Endodermal cell (in vitro differentiated cells): ENCODE measurements around the gene COL18A1. TPM values are rescaled to one million over a fixed set of nuclear protein-coding genes. Genes with fewer than 3 reads are reported as not detected.
A peak's percentile ranks its signal among the peaks of the same experiment; 100 is the strongest.

Experiments used
- DNase-seq: peaks from one replicate; pipeline ENCODE4 v3.0.0-alpha.2; 2017
- H3K27ac ChIP-seq: 2 replicates; pipeline ENCODE4 v1.5.1; 2013; ENCODE audit warnings: mild to moderate bottlenecking, low read depth, low read length, moderate library complexity
- H3K27me3 ChIP-seq: 2 replicates; pipeline ENCODE4 v1.6.1; 2013; ENCODE audit warnings: mild to moderate bottlenecking, low read length, moderate library complexity; ENCODE audit not compliant: insufficient read depth, control insufficient read depth, poor library complexity, severe bottlenecking
- H3K36me3 ChIP-seq: 2 replicates; pipeline ENCODE4 v1.7.0; 2013; ENCODE audit warnings: mild to moderate bottlenecking, low read length, moderate library complexity; ENCODE audit not compliant: control insufficient read depth, insufficient read depth
- H3K4me1 ChIP-seq: one replicate; pipeline ENCODE4 v1.7.0; 2013; ENCODE audit warnings: low read length; ENCODE audit not compliant: control insufficient read depth, insufficient read depth
- H3K4me3 ChIP-seq: 2 replicates; pipeline ENCODE4 v1.5.1; 2013; ENCODE audit warnings: mild to moderate bottlenecking, low read length, moderate library complexity
- H3K9ac ChIP-seq: 2 replicates; pipeline ENCODE4 v1.6.1; 2013; ENCODE audit warnings: mild to moderate bottlenecking, low read length, moderate library complexity; ENCODE audit not compliant: poor library complexity, severe bottlenecking; ENCODE audit errors: extremely low read depth
- H3K9me3 ChIP-seq: 2 replicates; pipeline ENCODE4 v1.6.1; 2013; ENCODE audit warnings: mild to moderate bottlenecking, low read length, moderate library complexity; ENCODE audit not compliant: control insufficient read depth
- H3K27ac Mint-ChIP-seq: 2 replicates; pipeline ENCODE4 v1.8.0; 2020; ENCODE audit warnings: mixed read lengths
- H3K27me3 Mint-ChIP-seq: 2 replicates; pipeline ENCODE4 v1.8.0; 2021; ENCODE audit warnings: mild to moderate bottlenecking, mixed read lengths; ENCODE audit not compliant: insufficient read depth
- H3K36me3 Mint-ChIP-seq: 2 replicates; pipeline ENCODE4 v1.8.0; 2020; ENCODE audit warnings: low read depth, mixed read lengths
- H3K4me1 Mint-ChIP-seq: 2 replicates; pipeline ENCODE4 v1.8.0; 2020; ENCODE audit warnings: mixed read lengths
- H3K4me3 Mint-ChIP-seq: 2 replicates; pipeline ENCODE4 v1.8.0; 2020; ENCODE audit warnings: mild to moderate bottlenecking, moderate library complexity, mixed read lengths
- H3K9me3 Mint-ChIP-seq: 2 replicates; pipeline ENCODE4 v1.8.0; 2020; ENCODE audit warnings: mild to moderate bottlenecking, mixed read lengths
- CTCF ChIP-seq: fragments of 200-600 bp; sonication (generic); conservative IDR thresholded peaks from 2 replicates; pipeline ENCODE4 v1.5.0; 2021; ENCODE audit warnings: antibody characterized with exemption, mild to moderate bottlenecking
- WGBS, 2 experiments: methylation state at CpG; one replicate each; pipeline versions ENCODE4 v1.1.5 to v1.1.7; 2013; ENCODE audit warnings: missing lambda C conversion rate in 2 of 2, mixed read lengths in 1 of 2; ENCODE audit not compliant: insufficient coverage in 1 of 2, insufficient read length in 1 of 2; 5-methylcytosine and 5-hydroxymethylcytosine counted together
- total RNA-seq, 2 donors: library from RNA; stranded (reverse); fragmentation: NEBNext Ultra II Directional in 1 of 2; extraction: Animal tissue kit (Norgen Biotek cat#: 25700) in 1 of 2; gene quantifications; 2 replicates in 1 of 2; 3 replicates in 1 of 2; pipeline ENCODE4 v1.2.1, GENCODE V29; 2021

Gene COL18A1
- total RNA-seq, 2 donors from 2014 or later = 332 to 398 TPM

- Histone ChIP-seq H3K27ac (no peak overlapping the region), H3K4me1 (peaks cover 17% of the 10 kb centered on the region), H3K27me3 (no peaks in the 10 kb centered on the region), H3K9me3 (no peaks in the 10 kb centered on the region), H3K9ac (no peak overlapping the region), H3K36me3 (peaks cover 16% of the 10 kb centered on the region), H3K4me3 (no peak overlapping the region)
- Mint-ChIP-seq H3K36me3 (peaks cover 8% of the 10 kb centered on the region), H3K4me1 (peaks cover 32% of the 10 kb centered on the region), H3K9me3 (no peaks in the 10 kb centered on the region), H3K27me3 (no peaks in the 10 kb centered on the region), H3K4me3 (no peak overlapping the region), H3K27ac (peak overlapping the region; percentile 44)
- 93 to 94% methylated on average over 8 to 11 of the region's 11 CpGs for WGBS, 2 experiments
- TF ChIP-seq CTCF = no peak
- no peak for DNase-seq
Observed at GRCh38 chr21:45433911-45434644, 29.1 kb downstream of the COL18A1 start.

- TF ChIP-seq CTCF = no peak
- H3K9me3 ChIP-seq = no peaks in the 10 kb centered on the region
- peaks cover 10% of the 10 kb centered on the region for H3K36me3 ChIP-seq
- H3K4me3 ChIP-seq = no peak overlapping the region
- peaks cover 15% of the 10 kb centered on the region for H3K4me1 ChIP-seq
- no peak for DNase-seq
- Mint-ChIP-seq H3K9me3 (no peaks in the 10 kb centered on the region), H3K4me3 (no peak overlapping the region), H3K4me1 (peaks cover 28% of the 10 kb centered on the region), H3K27me3 (no peaks in the 10 kb centered on the region), H3K36me3 (peaks cover 10% of the 10 kb centered on the region), H3K27ac (no peak overlapping the region)
- 92 to 95% methylated on average over 12 to 16 of the region's 17 CpGs for WGBS, 2 experiments
- no peak overlapping the region for H3K9ac ChIP-seq
- no peak overlapping the region for H3K27ac ChIP-seq
- no peaks in the 10 kb centered on the region for H3K27me3 ChIP-seq
Observed at GRCh38 chr21:45434645-45435217, 29.8 kb downstream of the COL18A1 start.

GRCh38 chr21:45435405-45435981 lies 30.5 kb downstream of the COL18A1 start:
- H3K4me1 Mint-ChIP-seq = peaks cover 21% of the 10 kb centered on the region
- H3K27ac Mint-ChIP-seq = peak overlapping the region; percentile 85
- no peak for TF ChIP-seq CTCF

More at GRCh38 chr21:45435405-45435981, 30.5 kb downstream of the COL18A1 start:
- no peaks in the 10 kb centered on the region for H3K27me3 ChIP-seq
- WGBS, 2 experiments = 94 to 97% methylated on average over 15 of the region's 15 CpGs
- no peak overlapping the region for H3K9ac ChIP-seq
- Mint-ChIP-seq H3K36me3 (peaks cover 7% of the 10 kb centered on the region), H3K4me3 (no peak overlapping the region), H3K9me3 (no peaks in the 10 kb centered on the region), H3K27me3 (no peaks in the 10 kb centered on the region)
- H3K36me3 ChIP-seq = peaks cover 11% of the 10 kb centered on the region
- DNase-seq = no peak
- H3K4me1 ChIP-seq = peaks cover 8% of the 10 kb centered on the region
- H3K9me3 ChIP-seq = no peaks in the 10 kb centered on the region
- H3K4me3 ChIP-seq = no peak overlapping the region
- H3K27ac ChIP-seq = peak overlapping the region; percentile 53
